ENCODE data around the gene HEXIM2. TPM values are rescaled to one million over a fixed set of nuclear protein-coding genes. Genes with fewer than 3 reads are reported as not detected.
A peak's percentile ranks its signal among the peaks of the same experiment; 100 is the strongest.

HEXIM2 gene
- total RNA-seq, 1 experiment from 2014 or later = 19.9 TPM

DNA sequence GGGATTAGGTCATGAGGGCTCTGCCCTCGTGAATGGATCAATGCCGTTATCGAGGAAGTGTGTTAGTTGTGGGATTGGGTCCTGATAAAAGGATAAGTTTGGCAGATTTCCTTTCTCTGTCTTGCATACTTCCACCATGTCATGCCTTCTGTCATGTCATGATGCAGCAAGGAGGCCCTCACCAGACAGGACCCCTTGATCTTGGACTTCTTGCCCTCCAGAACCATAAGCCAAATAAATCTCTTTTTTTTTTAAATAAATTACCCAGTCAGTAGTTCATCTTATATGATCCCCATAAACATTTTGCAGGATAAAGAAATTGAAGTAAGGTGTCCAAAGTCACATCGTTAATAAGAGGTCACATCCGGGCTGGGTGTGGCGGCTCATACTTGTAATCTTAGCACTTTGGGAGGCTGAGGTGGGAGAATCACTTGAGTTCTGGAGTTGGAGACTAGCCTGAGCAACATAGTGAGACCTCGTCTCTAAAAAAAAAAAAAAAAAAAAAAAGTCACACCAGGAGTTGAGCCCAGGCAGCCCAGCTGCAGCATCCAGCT is 25.2 kb downstream of the HEXIM2 start:
- H2AFZ ChIP-seq (ENCODE audit: low read length) = no peak overlapping the region
- no TSS peak for BruUV-seq (replicated peaks)
- intact Hi-C loops (cut with micrococcal nuclease) = no loop called here
- H3K4me2 ChIP-seq (ENCODE audit: low read length) = no peak overlapping the region
- ChIA-PET POLR2A (ENCODE audit: unreplicated experiment) (no interaction called here), CTCF (no interaction called here)
- H3K9me3 ChIP-seq (ENCODE audit: low read length) = no peaks in the 10 kb centered on the region
- no peaks in the 10 kb centered on the region for H3F3A ChIP-seq (ENCODE audit: low read length, unreplicated experiment)
- no peaks in the 10 kb centered on the region for H3K36me3 ChIP-seq (ENCODE audit: low read depth, low read length)
- no peak for ATAC-seq
- H4K20me1 ChIP-seq (ENCODE audit: low read length) = no peaks in the 10 kb centered on the region
- TF ChIP-seq EZH2phosphoT487 (IDR thresholded peaks at IDR 0.05; ENCODE audit: borderline replicate concordance, low read length) (no peak), EZH2 (IDR thresholded peaks at IDR 0.05; ENCODE audit: low read length, unreplicated experiment) (no peak)
- TF ChIP-seq, protein P1, sequence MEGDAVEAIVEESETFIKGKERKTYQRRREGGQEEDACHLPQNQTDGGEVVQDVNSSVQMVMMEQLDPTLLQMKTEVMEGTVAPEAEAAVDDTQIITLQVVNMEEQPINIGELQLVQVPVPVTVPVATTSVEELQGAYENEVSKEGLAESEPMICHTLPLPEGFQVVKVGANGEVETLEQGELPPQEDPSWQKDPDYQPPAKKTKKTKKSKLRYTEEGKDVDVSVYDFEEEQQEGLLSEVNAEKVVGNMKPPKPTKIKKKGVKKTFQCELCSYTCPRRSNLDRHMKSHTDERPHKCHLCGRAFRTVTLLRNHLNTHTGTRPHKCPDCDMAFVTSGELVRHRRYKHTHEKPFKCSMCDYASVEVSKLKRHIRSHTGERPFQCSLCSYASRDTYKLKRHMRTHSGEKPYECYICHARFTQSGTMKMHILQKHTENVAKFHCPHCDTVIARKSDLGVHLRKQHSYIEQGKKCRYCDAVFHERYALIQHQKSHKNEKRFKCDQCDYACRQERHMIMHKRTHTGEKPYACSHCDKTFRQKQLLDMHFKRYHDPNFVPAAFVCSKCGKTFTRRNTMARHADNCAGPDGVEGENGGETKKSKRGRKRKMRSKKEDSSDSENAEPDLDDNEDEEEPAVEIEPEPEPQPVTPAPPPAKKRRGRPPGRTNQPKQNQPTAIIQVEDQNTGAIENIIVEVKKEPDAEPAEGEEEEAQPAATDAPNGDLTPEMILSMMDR (conservative IDR thresholded peaks at IDR 0.05; ENCODE audit: low read depth, low read length) = no peak
- no peak overlapping the region for H3K9ac ChIP-seq (ENCODE audit: low read length)
- no peaks in the 10 kb centered on the region for H3K79me2 ChIP-seq (ENCODE audit: low read length)
- no peak overlapping the region for H3K4me3 ChIP-seq (ENCODE audit: low read length)
- H3K27ac ChIP-seq (ENCODE audit: low read length) = no peak overlapping the region
- DNase-seq = no peak
- no peaks in the 10 kb centered on the region for H3K27me3 ChIP-seq (ENCODE audit: low read length)
- H3K4me1 ChIP-seq (ENCODE audit: insufficient read depth, low read length) = peaks cover 7% of the 10 kb centered on the region
- H3K9me2 ChIP-seq (replicated peaks; ENCODE audit: low read length) = no peaks in the 10 kb centered on the region

DNA sequence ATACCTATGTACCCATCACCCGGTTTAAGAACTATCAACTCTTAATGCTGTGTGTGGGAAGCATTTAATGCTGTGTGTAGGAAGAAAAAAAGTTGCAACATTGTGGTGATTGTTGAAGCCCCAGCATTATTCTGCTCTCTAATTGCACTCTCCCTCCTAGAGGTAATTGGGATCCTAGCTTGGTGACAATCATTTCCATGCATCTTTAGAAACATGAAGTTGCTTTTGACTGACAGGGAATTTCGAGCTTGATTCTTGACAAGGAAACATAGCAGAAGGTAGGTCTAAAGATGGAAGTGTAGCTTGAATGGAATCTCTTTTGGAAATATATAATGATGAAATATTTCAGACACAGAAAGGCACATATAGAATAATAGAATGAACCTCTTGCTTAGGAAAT is 27.3 kb downstream of the HEXIM2 start:
- no TSS peak for BruUV-seq (replicated peaks)
- POLR2A ChIA-PET (ENCODE audit: unreplicated experiment) = interaction anchor here (0.5 to 0.7 kb wide), 3 partner anchors 31 to 183 kb away, joined by 3 to 6 read pairs (median 3); no protein-coding TSS in a partner anchor
- Histone ChIP-seq H3F3A (ENCODE audit: low read length, unreplicated experiment) (no peaks in the 10 kb centered on the region), H3K36me3 (ENCODE audit: low read depth, low read length) (no peaks in the 10 kb centered on the region), H3K79me2 (ENCODE audit: low read length) (no peaks in the 10 kb centered on the region), H3K4me3 (ENCODE audit: low read length) (no peak overlapping the region), H3K27ac (ENCODE audit: low read length) (no peak overlapping the region), H3K4me2 (ENCODE audit: low read length) (no peak overlapping the region), H3K9ac (ENCODE audit: low read length) (no peak overlapping the region), H3K9me2 (replicated peaks; ENCODE audit: low read length) (no peaks in the 10 kb centered on the region), H3K9me3 (ENCODE audit: low read length) (no peaks in the 10 kb centered on the region), H3K4me1 (ENCODE audit: insufficient read depth, low read length) (peaks cover 3% of the 10 kb centered on the region), H2AFZ (ENCODE audit: low read length) (no peak overlapping the region), H4K20me1 (ENCODE audit: low read length) (no peaks in the 10 kb centered on the region), H3K27me3 (ENCODE audit: low read length) (no peaks in the 10 kb centered on the region)
- intact Hi-C loops (cut with micrococcal nuclease) = no loop called here
- DNase-seq (no peak), ATAC-seq (no peak)
- CTCF ChIA-PET = interaction anchor here (1.2 kb wide), 1 partner anchor 53 kb away, joined by 11 read pairs; the partner anchor contains the start of gene ACBD4
- TF ChIP-seq EZH2phosphoT487 (IDR thresholded peaks at IDR 0.05; ENCODE audit: borderline replicate concordance, low read length) (no peak), EZH2 (IDR thresholded peaks at IDR 0.05; ENCODE audit: low read length, unreplicated experiment) (no peak)
- TF ChIP-seq, protein P1 (conservative IDR thresholded peaks at IDR 0.05; ENCODE audit: low read depth, low read length) = no peak

DNA sequence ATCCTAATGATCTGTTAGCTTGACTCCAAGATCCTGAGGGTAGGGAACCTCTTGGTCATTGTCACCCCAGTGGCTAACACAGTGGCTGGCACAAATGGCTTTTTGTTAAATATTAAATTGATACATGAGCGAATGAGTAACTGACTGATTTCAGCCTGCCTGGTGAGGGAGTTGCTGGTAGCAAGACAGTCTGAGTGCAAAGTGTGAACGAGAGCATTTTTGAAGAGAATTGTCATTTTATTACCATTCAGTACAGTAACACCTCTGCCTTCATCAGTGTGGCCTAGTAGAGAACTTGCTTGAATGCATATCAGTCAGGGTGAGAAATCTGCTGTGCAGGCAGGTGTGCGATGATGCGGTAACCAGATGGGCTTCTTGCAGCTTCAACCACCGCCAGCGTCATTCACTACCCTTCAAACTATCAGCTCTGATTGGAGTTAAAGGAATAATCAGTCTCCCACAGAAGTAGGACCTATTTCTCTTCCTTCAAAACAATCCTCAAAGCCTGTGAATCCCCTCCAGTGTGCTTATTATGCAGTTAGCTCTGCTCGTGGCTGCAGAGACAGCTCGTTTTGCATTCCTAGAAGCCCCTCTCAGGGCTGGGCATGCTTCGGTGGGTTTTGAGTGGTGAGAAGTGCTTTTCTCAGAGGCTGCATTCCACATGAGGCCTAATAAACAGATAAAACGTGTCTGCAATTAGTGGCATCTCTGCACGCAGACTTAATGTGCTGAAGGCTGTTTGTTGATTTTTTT is 29.0 kb downstream of the HEXIM2 start:
- Histone ChIP-seq H3K4me3 (ENCODE audit: low read length) (no peak overlapping the region), H3F3A (ENCODE audit: low read length, unreplicated experiment) (no peaks in the 10 kb centered on the region), H2AFZ (ENCODE audit: low read length) (0 out of 2 replicates have a peak overlapping the region, but pooled peaks have one; percentile 35), H3K9me3 (ENCODE audit: low read length) (no peaks in the 10 kb centered on the region), H3K4me1 (ENCODE audit: insufficient read depth, low read length) (no peaks in the 10 kb centered on the region), H3K9me2 (replicated peaks; ENCODE audit: low read length) (no peaks in the 10 kb centered on the region), H3K27me3 (ENCODE audit: low read length) (no peaks in the 10 kb centered on the region), H3K4me2 (ENCODE audit: low read length) (no peak overlapping the region), H3K36me3 (ENCODE audit: low read depth, low read length) (no peaks in the 10 kb centered on the region), H3K79me2 (ENCODE audit: low read length) (no peaks in the 10 kb centered on the region), H4K20me1 (ENCODE audit: low read length) (no peaks in the 10 kb centered on the region), H3K27ac (ENCODE audit: low read length) (no peak overlapping the region), H3K9ac (ENCODE audit: low read length) (no peak overlapping the region)
- no TSS peak for BruUV-seq (replicated peaks)
- intact Hi-C loops (cut with micrococcal nuclease) = no loop called here
- ChIA-PET CTCF (no interaction called here), POLR2A (ENCODE audit: unreplicated experiment) (no interaction called here)
- ATAC-seq (no peak), DNase-seq (no peak)
- TF ChIP-seq, protein P1 (conservative IDR thresholded peaks at IDR 0.05; ENCODE audit: low read depth, low read length) = no peak
- TF ChIP-seq EZH2phosphoT487 (IDR thresholded peaks at IDR 0.05; ENCODE audit: borderline replicate concordance, low read length) (no peak), EZH2 (IDR thresholded peaks at IDR 0.05; ENCODE audit: low read length, unreplicated experiment) (no peak)

Data from PC-3 (cell line).